RPMI7951 (cell line): ENCODE data around the gene SLC7A5. TPM values are rescaled to one million over a fixed set of nuclear protein-coding genes. Genes with fewer than 3 reads are reported as not detected.
"Not testable (repeated sequence)": the region's sequence is repeated elsewhere in the genome, so short reads cannot be mapped to it uniquely, and the experiment has no call there.

ENCODE experiments used
- DNase-seq: peaks from one replicate; pipeline ENCODE4 v3.0.0-alpha.2; 2012; ENCODE audit warnings: low read depth
- total RNA-seq: library from RNA; depleted of rRNA; stranded (reverse); fragments of >200 nt; shearing (Covaris generic); gene quantifications from 2 replicates; pipeline ENCODE4 v1.2.3, GENCODE V29; 2014; rRNA removed

The SLC7A5 gene
- total RNA-seq, 1 experiment from 2014 or later = 27.3 TPM

GRCh38 chr16:87794485-87795078 is 74.7 kb downstream of the SLC7A5 start:
- DNase-seq = no peak

DNA sequence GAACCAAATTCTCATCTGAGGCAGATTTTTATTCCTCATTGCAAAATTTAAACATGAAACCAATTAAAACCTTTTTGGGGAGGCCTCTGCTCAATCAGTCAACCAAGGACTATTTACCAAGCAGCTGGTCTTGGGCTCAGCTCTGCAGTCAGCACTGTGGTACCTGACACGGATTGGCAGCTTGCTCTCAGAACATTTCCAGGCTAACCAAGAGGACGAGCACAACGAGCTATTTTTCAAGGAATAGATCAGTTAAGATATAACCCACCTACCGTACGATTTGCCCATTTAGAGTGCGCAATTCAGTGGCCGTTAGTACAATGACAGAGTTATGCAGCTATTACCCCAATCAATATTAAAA is 77.1 kb downstream of the SLC7A5 start:
- no peak for DNase-seq

DNA sequence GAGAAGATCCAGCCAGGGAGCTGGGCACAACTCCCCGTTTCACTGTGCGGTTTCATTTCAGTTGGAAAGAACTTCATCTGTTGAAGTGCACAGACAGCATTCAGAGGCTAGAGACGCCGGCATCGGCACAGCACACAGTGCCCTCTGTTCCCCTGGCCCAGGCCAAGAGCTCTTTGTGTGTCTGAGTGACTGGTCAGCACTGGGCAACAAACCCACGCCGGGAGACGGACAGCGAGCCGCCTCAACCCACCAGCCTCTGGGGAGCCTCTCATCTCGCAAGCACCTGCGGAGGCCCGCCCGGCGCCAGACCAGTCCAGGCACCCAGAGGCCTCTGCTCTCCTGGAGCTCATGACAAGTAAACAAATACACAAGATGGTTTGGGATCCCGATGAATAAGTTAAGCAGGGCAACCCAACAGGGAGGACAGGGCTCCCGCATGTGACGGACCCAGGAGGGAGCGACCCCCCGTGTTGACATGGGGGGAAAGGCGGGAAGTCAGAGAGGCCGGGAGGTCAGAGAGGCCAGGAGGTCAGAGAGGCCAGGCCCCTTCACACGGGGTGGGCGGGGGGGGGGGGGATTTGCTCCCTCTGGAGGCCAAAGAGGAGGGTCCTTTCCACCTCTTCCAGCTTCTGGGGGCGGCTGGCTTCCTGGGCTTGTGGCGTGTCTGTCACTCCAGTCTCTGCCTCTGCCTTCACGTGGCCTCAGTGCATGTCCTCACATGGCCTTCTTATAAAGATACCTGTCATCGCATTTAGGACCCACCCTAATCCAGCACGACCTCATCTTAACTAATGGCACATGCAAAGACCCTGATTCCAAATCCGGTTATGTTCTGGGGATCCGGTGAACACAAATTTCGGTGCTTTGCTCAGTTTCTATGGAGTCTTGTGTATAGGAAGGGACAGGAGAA is 77.8 kb downstream of the SLC7A5 start:
- no peak for DNase-seq

GRCh38 chr16:87790292-87791100 is 78.8 kb downstream of the SLC7A5 start:
- DNase-seq = peak; percentile 95

GRCh38 chr16:87789437-87790291 is 79.6 kb downstream of the SLC7A5 start:
- DNase-seq = peak; percentile 99

GRCh38 chr16:87788730-87789436 is 80.4 kb downstream of the SLC7A5 start:
- DNase-seq = not testable (repeated sequence)

DNA sequence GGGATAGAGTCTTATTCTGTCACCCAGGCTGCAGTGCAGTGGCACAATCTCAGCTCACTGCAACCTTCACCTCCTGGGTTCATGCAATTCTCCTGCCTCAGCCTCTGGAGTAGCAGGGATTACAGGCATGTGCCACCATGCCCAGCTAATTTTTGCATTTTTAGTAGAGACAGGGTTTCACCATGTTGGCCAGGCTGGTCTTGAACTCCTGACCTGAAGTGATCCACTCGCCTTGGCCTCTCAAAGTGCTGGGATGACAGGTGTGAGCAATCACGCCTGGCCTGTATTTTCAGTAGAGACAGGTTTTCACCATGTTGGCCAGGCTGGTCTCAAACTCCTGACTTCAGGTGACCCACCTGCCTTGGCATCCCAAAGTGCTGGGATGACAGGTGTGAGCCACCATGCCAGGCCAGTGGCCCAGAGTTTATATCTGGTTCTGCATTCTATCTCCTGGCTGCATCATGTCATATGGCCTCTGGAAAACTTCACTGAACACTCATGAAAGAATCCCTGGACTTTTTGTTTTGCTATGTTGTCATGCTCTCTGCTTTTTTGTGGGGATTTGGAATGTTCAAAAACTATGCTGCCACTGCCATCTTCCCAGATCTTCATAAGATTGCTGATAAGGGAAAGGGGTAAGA is 81.7 kb downstream of the SLC7A5 start:
- not testable (repeated sequence) for DNase-seq

- no peak for DNase-seq
Measured at GRCh38 chr16:87784812-87785211, 84.5 kb downstream of the SLC7A5 start.

DNA sequence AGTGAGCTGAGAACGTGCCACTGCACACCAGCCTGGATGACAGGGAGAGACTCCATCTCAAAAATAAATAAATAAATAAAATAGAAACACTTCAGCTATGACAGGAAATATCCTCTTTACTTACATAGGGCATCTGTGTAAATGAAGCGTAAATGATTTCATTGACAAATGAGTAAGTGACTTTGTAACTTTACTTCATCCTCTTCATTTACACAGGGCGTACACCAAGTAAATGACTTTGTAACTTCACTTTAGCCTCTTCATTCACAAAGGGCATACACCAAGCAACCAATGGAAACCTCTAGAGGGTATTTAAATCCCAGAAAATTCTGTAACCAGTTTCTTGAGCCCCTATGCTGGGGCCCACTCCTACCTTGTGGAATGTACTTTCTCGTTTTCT is 87.3 kb downstream of the SLC7A5 start:
- DNase-seq = no peak

- peak; percentile 87 for DNase-seq
Measured at GRCh38 chr16:87780385-87780989, 88.8 kb downstream of the SLC7A5 start.

Other genes starting within 250 kb of the SLC7A5 start
- 15.4 and 16.0 TPM in 2 replicates for gene KLHDC4, start 103.5 kb downstream of the SLC7A5 start, total RNA-seq
- gene CA5A, start 67.0 kb upstream of the SLC7A5 start, total RNA-seq = not detected in 2 replicates
- 15.3 and 15.5 TPM in 2 replicates for gene BANP, start 81.9 kb upstream of the SLC7A5 start, total RNA-seq